Loucy (cell line): ENCODE data around the gene NEK6.

Source experiments
- H2AFZ ChIP-seq: fragments of 200-600 bp; sonication (generic); 2 replicates; pipeline ENCODE4 v1.6.0; 2016; ENCODE audit warnings: antibody characterized with exemption, mild to moderate bottlenecking, low read length, moderate library complexity
- H3F3A ChIP-seq: fragments of 200-600 bp; 2 replicates; pipeline ENCODE4 v1.6.0; 2016; ENCODE audit warnings: antibody characterized with exemption, low read depth, mild to moderate bottlenecking
- H3K27me3 ChIP-seq: fragments of 200-600 bp; sonication (generic); 2 replicates; pipeline ENCODE4 v1.6.1; 2014; ENCODE audit warnings: low read length, mild to moderate bottlenecking; ENCODE audit not compliant: insufficient read depth, poor library complexity, severe bottlenecking
- H3K36me3 ChIP-seq: fragments of 200-600 bp; sonication (generic); 2 replicates; pipeline ENCODE4 v1.6.1; 2016; ENCODE audit warnings: low read length; ENCODE audit not compliant: insufficient read depth
- H3K4me1 ChIP-seq: fragments of 200-600 bp; sonication (generic); 2 replicates; pipeline ENCODE4 v1.5.1; 2014; ENCODE audit warnings: low read length, mild to moderate bottlenecking; ENCODE audit not compliant: insufficient read depth, poor library complexity, severe bottlenecking
- H3K4me2 ChIP-seq: fragments of 200-600 bp; sonication (generic); 2 replicates; pipeline ENCODE4 v1.6.0; 2014; ENCODE audit warnings: antibody characterized with exemption, low read length, low read depth, mild to moderate bottlenecking; ENCODE audit not compliant: poor library complexity, severe bottlenecking
- H3K4me3 ChIP-seq: fragments of 200-600 bp; sonication (generic); 2 replicates; pipeline ENCODE4 v1.5.1; 2014; ENCODE audit warnings: low read length, mild to moderate bottlenecking, mixed read lengths; ENCODE audit not compliant: poor library complexity, severe bottlenecking
- H3K79me2 ChIP-seq: fragments of 200-600 bp; sonication (generic); 2 replicates; pipeline ENCODE4 v1.6.1; 2014; ENCODE audit warnings: low read length; ENCODE audit not compliant: insufficient read depth
- H3K9ac ChIP-seq: fragments of 200-600 bp; sonication (generic); 2 replicates; pipeline ENCODE4 v1.6.0; 2014; ENCODE audit warnings: mild to moderate bottlenecking, low read depth, low read length, moderate library complexity; ENCODE audit not compliant: poor library complexity, severe bottlenecking
- H3K9me2 ChIP-seq: fragments of 200-600 bp; sonication (generic); replicated peaks from 2 replicates; pipeline ENCODE4 v1.6.1; 2016; ENCODE audit warnings: low read depth, low read length, mixed read lengths
- H3K9me3 ChIP-seq: fragments of 200-600 bp; sonication (generic); 2 replicates; pipeline ENCODE4 v1.6.1; 2014; ENCODE audit warnings: mild to moderate bottlenecking, antibody characterized with exemption, low read length, low read depth; ENCODE audit not compliant: insufficient read depth
- H4K20me1 ChIP-seq: fragments of 200-600 bp; sonication (generic); 2 replicates; pipeline ENCODE4 v1.6.0; 2014; ENCODE audit warnings: antibody characterized with exemption, low read length, mild to moderate bottlenecking; ENCODE audit not compliant: insufficient read depth, poor library complexity, severe bottlenecking
- EZH2phosphoT487 ChIP-seq: fragments of 200-600 bp; IDR thresholded peaks from 2 replicates; pipeline ENCODE4 v1.6.1; 2018; ENCODE audit warnings: antibody characterized with exemption, mild to moderate bottlenecking, moderate library complexity, borderline replicate concordance
- TF ChIP-seq, protein P1 (sequence below): fragments of 200-600 bp; sonication (generic); conservative IDR thresholded peaks from 2 replicates; pipeline ENCODE4 v1.5.1; 2014; ENCODE audit warnings: mild to moderate bottlenecking, antibody characterized with exemption, low read length

NEK6 gene

DNA sequence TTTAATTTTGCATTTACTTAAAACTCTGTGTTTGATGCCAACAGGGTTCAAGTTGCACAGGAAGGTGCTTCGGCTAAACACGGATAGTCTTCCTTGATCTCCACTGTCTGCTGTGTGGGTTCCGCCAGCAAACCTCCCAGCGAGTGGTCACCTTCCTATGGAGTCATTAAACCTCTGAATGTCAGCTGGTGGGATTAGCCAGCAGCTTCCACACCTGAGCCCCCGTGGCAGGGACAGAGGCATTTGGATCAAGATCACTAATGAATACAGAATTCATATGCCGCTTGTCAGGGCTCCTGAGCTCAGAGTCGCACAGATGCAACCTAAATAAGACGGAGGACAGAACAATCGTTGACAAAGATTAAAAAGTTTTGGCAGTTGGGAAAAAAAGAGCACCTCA lies 118.0 kb downstream of the NEK6 start:
- H3F3A ChIP-seq, result no peaks in the 10 kb centered on the region
- TF ChIP-seq, protein P1, sequence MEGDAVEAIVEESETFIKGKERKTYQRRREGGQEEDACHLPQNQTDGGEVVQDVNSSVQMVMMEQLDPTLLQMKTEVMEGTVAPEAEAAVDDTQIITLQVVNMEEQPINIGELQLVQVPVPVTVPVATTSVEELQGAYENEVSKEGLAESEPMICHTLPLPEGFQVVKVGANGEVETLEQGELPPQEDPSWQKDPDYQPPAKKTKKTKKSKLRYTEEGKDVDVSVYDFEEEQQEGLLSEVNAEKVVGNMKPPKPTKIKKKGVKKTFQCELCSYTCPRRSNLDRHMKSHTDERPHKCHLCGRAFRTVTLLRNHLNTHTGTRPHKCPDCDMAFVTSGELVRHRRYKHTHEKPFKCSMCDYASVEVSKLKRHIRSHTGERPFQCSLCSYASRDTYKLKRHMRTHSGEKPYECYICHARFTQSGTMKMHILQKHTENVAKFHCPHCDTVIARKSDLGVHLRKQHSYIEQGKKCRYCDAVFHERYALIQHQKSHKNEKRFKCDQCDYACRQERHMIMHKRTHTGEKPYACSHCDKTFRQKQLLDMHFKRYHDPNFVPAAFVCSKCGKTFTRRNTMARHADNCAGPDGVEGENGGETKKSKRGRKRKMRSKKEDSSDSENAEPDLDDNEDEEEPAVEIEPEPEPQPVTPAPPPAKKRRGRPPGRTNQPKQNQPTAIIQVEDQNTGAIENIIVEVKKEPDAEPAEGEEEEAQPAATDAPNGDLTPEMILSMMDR, result no peak
- no peak for TF ChIP-seq EZH2phosphoT487
- no peak overlapping the region for H3K4me2 ChIP-seq
- no peak overlapping the region for H2AFZ ChIP-seq
- no peak overlapping the region for H3K4me3 ChIP-seq
- H3K9ac ChIP-seq, result no peak overlapping the region
- no peaks in the 10 kb centered on the region for H4K20me1 ChIP-seq
- peaks cover 53% of the 10 kb centered on the region; the same call in 1 of the 2 replicates for H3K79me2 ChIP-seq
- no peaks in the 10 kb centered on the region for H3K9me2 ChIP-seq
- H3K27me3 ChIP-seq, result no peaks in the 10 kb centered on the region
- H3K4me1 ChIP-seq, result no peaks in the 10 kb centered on the region
- 0 out of 2 replicates have a peak, but pooled peaks cover 5% of the 10 kb centered on the region for H3K9me3 ChIP-seq
- peaks cover 30% of the 10 kb centered on the region for H3K36me3 ChIP-seq

DNA sequence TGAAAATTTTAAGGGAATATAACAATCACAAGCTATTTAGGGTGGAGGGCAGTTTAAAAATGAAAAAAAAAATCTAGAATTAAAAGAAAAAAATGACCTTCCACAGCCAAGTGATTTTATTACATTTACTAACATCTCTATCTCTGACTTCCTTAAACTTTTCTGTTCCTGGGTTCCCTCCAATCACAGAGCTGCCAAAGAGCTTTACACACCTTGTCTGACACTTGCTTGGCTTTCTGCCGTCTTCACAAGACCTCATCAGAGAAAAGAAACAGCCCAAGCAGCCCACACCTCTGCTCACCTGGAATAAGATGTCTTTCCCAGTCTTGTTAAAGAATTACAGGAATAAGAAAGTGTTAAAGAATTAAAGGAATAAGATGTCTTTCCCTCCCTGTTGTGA lies 118.6 kb downstream of the NEK6 start:
- no peaks in the 10 kb centered on the region for H3F3A ChIP-seq
- 0 out of 2 replicates have a peak, but pooled peaks cover 5% of the 10 kb centered on the region for H3K9me3 ChIP-seq
- H2AFZ ChIP-seq, result no peak overlapping the region
- no peak overlapping the region for H3K4me2 ChIP-seq
- H3K4me3 ChIP-seq, result no peak overlapping the region
- TF ChIP-seq, protein P1, result no peak
- TF ChIP-seq EZH2phosphoT487, result no peak
- H4K20me1 ChIP-seq, result no peaks in the 10 kb centered on the region
- H3K36me3 ChIP-seq, result peaks cover 30% of the 10 kb centered on the region
- H3K9ac ChIP-seq, result no peak overlapping the region
- H3K79me2 ChIP-seq, result peaks cover 47% of the 10 kb centered on the region; the same call in 1 of the 2 replicates
- H3K27me3 ChIP-seq, result no peaks in the 10 kb centered on the region
- H3K9me2 ChIP-seq, result no peaks in the 10 kb centered on the region
- peaks cover 4% of the 10 kb centered on the region for H3K4me1 ChIP-seq

DNA sequence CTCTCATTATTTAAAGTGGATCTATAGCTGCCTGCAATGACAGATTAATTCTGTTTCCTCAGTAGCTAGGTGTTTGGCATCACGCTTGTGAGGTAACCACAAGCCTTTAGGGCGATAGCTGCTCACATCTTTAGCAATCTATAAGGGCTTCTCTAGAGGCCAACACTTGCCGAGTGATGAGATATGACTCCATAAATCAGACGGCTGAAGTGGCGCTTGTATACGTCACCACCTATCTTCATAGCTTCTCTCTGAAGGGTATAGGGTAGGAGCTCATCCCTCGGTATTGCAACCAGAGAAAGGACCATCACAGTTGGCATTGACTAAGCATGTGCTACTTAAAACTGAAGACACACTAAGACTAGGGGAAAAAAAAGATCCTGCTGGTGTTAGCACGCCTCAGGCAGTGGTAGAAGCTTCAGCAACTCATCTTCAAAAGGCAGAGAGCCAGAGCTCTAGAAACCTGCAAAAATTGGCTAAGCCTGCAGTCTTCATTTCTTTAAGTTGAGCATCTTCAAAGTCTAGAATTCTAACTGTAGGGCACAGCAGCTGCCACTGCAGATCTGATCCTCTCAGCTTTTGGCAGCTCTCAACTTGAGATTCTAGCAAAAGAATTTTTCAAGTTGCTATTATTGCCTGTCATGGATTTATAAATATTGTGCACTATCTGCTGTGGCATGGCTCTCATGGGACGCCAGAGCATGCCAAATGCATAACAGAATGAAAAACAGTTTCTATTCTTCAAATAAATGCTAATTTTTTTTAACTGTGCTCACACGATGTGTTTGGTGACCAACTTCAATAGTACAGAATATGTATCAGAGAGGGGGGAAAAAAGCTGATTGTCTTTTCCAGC lies 120.0 kb downstream of the NEK6 start:
- peaks cover 10% of the 10 kb centered on the region for H3K4me1 ChIP-seq
- H3K4me3 ChIP-seq, result no peak overlapping the region
- H4K20me1 ChIP-seq, result no peaks in the 10 kb centered on the region
- H3F3A ChIP-seq, result no peaks in the 10 kb centered on the region
- peaks cover 39% of the 10 kb centered on the region; the same call in 1 of the 2 replicates for H3K79me2 ChIP-seq
- H2AFZ ChIP-seq, result no peak overlapping the region
- H3K4me2 ChIP-seq, result no peak overlapping the region
- TF ChIP-seq EZH2phosphoT487, result no peak
- TF ChIP-seq, protein P1, result no peak
- peaks cover 35% of the 10 kb centered on the region for H3K36me3 ChIP-seq
- no peak overlapping the region for H3K9ac ChIP-seq
- no peaks in the 10 kb centered on the region for H3K9me2 ChIP-seq
- H3K27me3 ChIP-seq, result no peaks in the 10 kb centered on the region
- 0 out of 2 replicates have a peak, but pooled peaks cover 5% of the 10 kb centered on the region for H3K9me3 ChIP-seq
